A673 (cell line): ENCODE measurements around the gene SLC17A5. TPM values are rescaled to one million over a fixed set of nuclear protein-coding genes. Genes with fewer than 3 reads are reported as not detected.

Source experiments
- BruUV-seq: library from RNA; stranded (reverse); fragments of 400-500 nt; replicated peaks from 2 replicates; lab custom pipeline; 2021; lab: Mats Ljungman, UMichigan
- CTCF ChIA-PET: fragments of 300-600 bp; sonication (Branson Sonifier 250); formaldehyde crosslinking; loops from one replicate; lab custom pipeline; 2022; ENCODE audit warnings: antibody characterized with exemption; lab: Charles Lee
- POLR2A ChIA-PET: fragments of 300-600 bp; sonication (Branson Sonifier 250); formaldehyde crosslinking; loops from one replicate; lab custom pipeline; 2022; ENCODE audit warnings: antibody characterized with exemption; ENCODE audit not compliant: low non-redundant PET; lab: Charles Lee
- DNase-seq: peaks from one replicate; pipeline ENCODE4 v3.0.0-alpha.2; 2015; ENCODE audit warnings: low spot score
- H3K27ac ChIP-seq: fragments of 200-600 bp; sonication (generic); 2 replicates; pipeline ENCODE4 v1.5.1; 2016; ENCODE audit warnings: mixed run types, low read depth, mild to moderate bottlenecking, mixed read lengths, antibody characterized with exemption, low read length; ENCODE audit not compliant: poor library complexity, severe bottlenecking
- H3K27me3 ChIP-seq: fragments of 200-600 bp; sonication (generic); replicated peaks from 2 replicates; pipeline ENCODE4 v1.6.1; 2017; ENCODE audit warnings: mixed run types, low read depth, mild to moderate bottlenecking, mixed read lengths, antibody characterized with exemption, low read length; ENCODE audit not compliant: insufficient read depth, poor library complexity
- H3K36me3 ChIP-seq: fragments of 200-600 bp; sonication (generic); 2 replicates; pipeline ENCODE4 v1.6.1; 2016; ENCODE audit warnings: mixed run types, mild to moderate bottlenecking, mixed read lengths, antibody characterized with exemption, low read length; ENCODE audit not compliant: insufficient read depth, poor library complexity, severe bottlenecking
- H3K4me1 ChIP-seq: fragments of 200-600 bp; sonication (generic); 2 replicates; pipeline ENCODE4 v1.6.1; 2017; ENCODE audit warnings: mixed run types, mild to moderate bottlenecking, mixed read lengths, antibody characterized with exemption, low read length; ENCODE audit not compliant: insufficient read depth, poor library complexity, severe bottlenecking
- H3K4me3 ChIP-seq: fragments of 200-600 bp; sonication (generic); 2 replicates; pipeline ENCODE4 v1.5.1; 2016; ENCODE audit warnings: low read depth, mixed run types, mild to moderate bottlenecking, mixed read lengths, low read length; ENCODE audit not compliant: poor library complexity, severe bottlenecking
- H3K9me3 ChIP-seq: fragments of 200-600 bp; sonication (generic); 2 replicates; pipeline ENCODE4 v1.6.1; 2016; ENCODE audit warnings: mixed run types, low read depth, mild to moderate bottlenecking, mixed read lengths, antibody characterized with exemption, low read length; ENCODE audit not compliant: poor library complexity, severe bottlenecking
- CTCF ChIP-seq: fragments of 300-800, 200-600 bp; sonication (generic); conservative IDR thresholded peaks from 2 replicates; pipeline ENCODE4 v1.5.1; 2017; ENCODE audit warnings: low read depth, mild to moderate bottlenecking, antibody characterized with exemption, low read length, moderate library complexity, mixed read lengths
- EZH2 ChIP-seq: fragments of 200-600 bp; sonication (generic); IDR thresholded peaks from 2 replicates; pipeline ENCODE4 v1.6.1; 2017; ENCODE audit warnings: borderline replicate concordance, low read depth, mild to moderate bottlenecking, mixed read lengths, antibody characterized with exemption, low read length; ENCODE audit not compliant: poor library complexity, severe bottlenecking
- intact Hi-C: fragments of 100-400 bp; cut with micrococcal nuclease; formaldehyde crosslinking; loops from one replicate; pipeline ENCODE4 v1.10.0; 2022; ENCODE audit not compliant: unreplicated experiment
- total RNA-seq: library from RNA; stranded (reverse); gene quantifications from 2 replicates; pipeline ENCODE4 v1.2.3, GENCODE V29; 2021

The SLC17A5 gene
- total RNA-seq, 1 experiment from 2014 or later: 6.1 TPM

DNA sequence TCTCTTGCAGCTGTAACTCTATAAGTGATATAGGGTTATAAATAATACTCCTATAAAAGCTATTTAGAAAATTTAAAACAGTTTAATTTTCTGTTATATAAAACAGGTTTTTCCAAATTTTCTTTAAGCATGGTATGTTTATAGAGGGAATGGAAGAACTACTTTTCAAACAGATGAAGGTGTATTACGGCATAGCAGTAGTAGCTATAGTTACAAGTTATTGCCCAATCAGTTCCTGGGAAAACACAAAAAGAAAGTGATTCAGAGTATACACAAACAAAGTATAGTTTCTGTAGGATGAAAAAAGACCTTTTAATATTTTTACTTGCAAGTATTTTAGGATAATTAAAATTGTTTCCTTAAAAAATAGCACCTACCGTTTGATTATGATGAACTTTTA, 9.8 kb downstream of the SLC17A5 start:
- POLR2A ChIA-PET: interaction anchor here (0.7 kb wide), 1 partner anchor 10 kb away, joined by 3 read pairs; no protein-coding TSS in a partner anchor
- intact Hi-C loops: no loop called here
- BruUV-seq: no TSS peak

DNA sequence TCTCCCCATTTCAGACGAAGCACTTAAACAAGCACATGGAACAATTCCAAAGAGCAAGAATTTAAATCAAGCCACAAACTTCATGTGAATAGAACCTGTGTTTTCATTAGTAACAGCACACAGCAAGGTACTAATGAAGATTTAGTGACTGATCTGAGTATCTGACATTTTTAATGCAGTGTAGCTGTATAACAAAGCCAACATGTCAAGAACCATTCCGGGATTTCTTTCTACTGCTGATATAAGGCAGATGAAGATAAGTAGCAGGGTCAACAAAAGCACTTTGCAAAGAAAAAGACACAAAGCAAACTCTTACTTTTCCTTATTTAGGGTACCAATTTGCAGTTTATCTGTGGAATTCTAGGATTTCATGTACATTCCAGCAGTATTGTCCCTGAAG, 11.3 kb downstream of the SLC17A5 start:
- Histone ChIP-seq H3K27me3 (no peaks in the 10 kb centered on the region), H3K4me3 (no peak overlapping the region), H3K27ac (no peak overlapping the region), H3K9me3 (no peaks in the 10 kb centered on the region), H3K4me1 (peaks cover 17% of the 10 kb centered on the region), H3K36me3 (no peaks in the 10 kb centered on the region)
- CTCF ChIA-PET: no interaction called here
- intact Hi-C loops: no loop called here
- no peak for DNase-seq
- POLR2A ChIA-PET: interaction anchor here (0.7 kb wide), 1 partner anchor 121 kb away, joined by 4 read pairs; no protein-coding TSS in a partner anchor
- BruUV-seq: no TSS peak
- no peak for TF ChIP-seq CTCF
- no peak for TF ChIP-seq EZH2

More for the DNA sequence above, 9.8 kb downstream of the SLC17A5 start:
- CTCF ChIA-PET: no interaction called here
- Histone ChIP-seq H3K4me3 (no peak overlapping the region), H3K36me3 (no peaks in the 10 kb centered on the region), H3K27me3 (no peaks in the 10 kb centered on the region), H3K27ac (no peak overlapping the region), H3K9me3 (no peaks in the 10 kb centered on the region), H3K4me1 (peaks cover 17% of the 10 kb centered on the region)
- DNase-seq: no peak
- TF ChIP-seq EZH2 (no peak), CTCF (no peak)

DNA sequence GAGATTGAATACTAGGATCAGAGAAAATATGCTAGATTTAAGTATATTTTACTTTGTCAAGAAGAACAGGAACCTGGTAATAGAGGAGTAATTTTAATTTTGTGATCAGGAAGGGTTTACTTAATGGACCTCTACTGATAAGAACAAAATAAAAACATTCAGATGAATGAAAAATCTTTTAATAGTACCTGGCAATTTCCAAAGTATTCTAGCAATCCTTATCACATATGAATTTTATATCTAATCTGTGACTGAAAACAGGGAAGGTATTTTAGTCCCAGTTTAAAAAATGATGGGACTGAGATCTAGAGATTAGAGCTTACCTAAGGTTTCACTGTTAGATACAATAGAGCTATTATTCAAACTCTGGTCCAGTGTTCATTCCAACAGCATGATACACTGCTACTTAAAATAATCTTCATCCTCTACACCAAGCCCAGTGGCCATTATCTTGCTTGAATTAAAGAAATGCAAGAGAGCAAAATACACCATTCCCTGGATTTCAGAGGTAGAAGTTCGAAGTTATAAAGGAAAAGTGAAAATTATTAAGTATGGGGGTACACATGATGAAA, 13.5 kb downstream of the SLC17A5 start:
- Histone ChIP-seq H3K27ac (no peak overlapping the region), H3K36me3 (no peaks in the 10 kb centered on the region), H3K4me3 (no peak overlapping the region), H3K27me3 (no peaks in the 10 kb centered on the region), H3K9me3 (no peaks in the 10 kb centered on the region), H3K4me1 (peaks cover 13% of the 10 kb centered on the region)
- no peak for TF ChIP-seq EZH2
- TF ChIP-seq CTCF: no peak
- intact Hi-C loops: no loop called here
- BruUV-seq: no TSS peak
- ChIA-PET POLR2A (no interaction called here), CTCF (no interaction called here)
- no peak for DNase-seq
